ENCODE measurements around the gene SIGLEC7.

DNA sequence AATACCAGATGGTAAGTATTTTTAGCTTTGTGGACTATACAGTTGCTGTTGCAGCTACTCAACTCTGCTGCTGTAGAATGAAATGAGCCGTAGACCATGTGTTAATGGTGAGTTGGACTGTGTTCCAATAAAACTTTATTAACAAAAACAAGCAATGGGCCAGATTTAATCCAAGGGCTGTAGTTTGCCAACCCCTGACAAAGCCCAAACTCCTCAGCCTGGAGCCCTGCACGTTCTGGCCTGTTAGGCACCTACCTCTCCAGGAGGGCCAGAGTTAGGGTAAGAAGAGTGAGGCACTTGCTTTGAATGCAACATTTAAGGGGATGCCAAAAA is 46.1 kb downstream of the SIGLEC7 start:
- TF ChIP-seq ZNF274 (IDR thresholded peaks at IDR 0.05; ENCODE audit: low read depth, low read length) (no peak), YY1 (IDR thresholded peaks at IDR 0.05; ENCODE audit: insufficient read depth, insufficient read length) (no peak)
